Psoas muscle (tissue), 8 donors: ENCODE data around the gene LRRC1. TPM values are rescaled to one million over a fixed set of nuclear protein-coding genes. Genes with fewer than 3 reads are reported as not detected.

Experiments used
- ATAC-seq, 4 donors: fragments of 200-7000 bp; cut with Tn5 transposase; one replicate each; pipeline ENCODE4 v1.9.1; 2020; ENCODE audit warnings: moderate library complexity in 3 of 4, mild to moderate bottlenecking in 2 of 4
- DNase-seq, 2 donors: peaks; one replicate each; pipeline ENCODE4 v3.0.0-alpha.2; 2020
- H3K27ac ChIP-seq: fragments of 200-600 bp; one replicate; pipeline ENCODE4 v1.8.0; 2022
- H3K27me3 ChIP-seq, 3 donors: fragments of 200-600 bp in 1 of 3; one replicate each; pipeline versions ENCODE4 v1.6.1 to v1.8.0; 2013 to 2022; ENCODE audit warnings: low read length in 2 of 3, mild to moderate bottlenecking in 2 of 3, moderate library complexity in 1 of 3; ENCODE audit not compliant: insufficient read depth in 3 of 3
- H3K36me3 ChIP-seq, 2 donors: fragments of 200-600 bp in 1 of 2; one replicate each; pipeline versions ENCODE4 v1.6.1 to v1.8.0; 2013 to 2022; ENCODE audit warnings: low read depth in 1 of 2, mild to moderate bottlenecking in 1 of 2, moderate library complexity in 1 of 2; ENCODE audit not compliant: insufficient read depth in 1 of 2
- H3K4me1 ChIP-seq: fragments of 200-600 bp; one replicate; pipeline ENCODE4 v1.8.0; 2022
- H3K4me3 ChIP-seq: fragments of 200-600 bp; one replicate; pipeline ENCODE4 v1.8.0; 2022; ENCODE audit warnings: mild to moderate bottlenecking
- H3K9me3 ChIP-seq: fragments of 200-600 bp; one replicate; pipeline ENCODE4 v1.8.0; 2022
- CTCF ChIP-seq: fragments of 200-600 bp; IDR thresholded peaks from one replicate; pipeline ENCODE4 v1.8.0; 2022; ENCODE audit warnings: antibody characterized with exemption
- WGBS, 3 donors: extraction: QIAGEN DNeasy Blood & Tissue Kit; methylation state at CpG; one replicate each; pipeline versions ENCODE4 v1.1.6 to v1.1.7; 2013; 5-methylcytosine and 5-hydroxymethylcytosine counted together
- intact Hi-C, 2 donors: fragments of 100-400 bp; cut with DNase I; formaldehyde crosslinking; loops; one replicate each; pipeline versions ENCODE4 v1.11.0 to v1.14.2; 2022
- polyA plus RNA-seq, 3 donors: library from polyadenylated mRNA; stranded (reverse); fragments of 200-250 nt; gene quantifications; one replicate each; pipeline ENCODE4 v1.2.3, GENCODE V29; 2013
- total RNA-seq, 4 donors: library from RNA; stranded (reverse); fragmentation: NEBNext Ultra II Directional in 2 of 4; extraction: Animal tissue kit (Norgen Biotek cat#: 25700) in 2 of 4; gene quantifications; one replicate each; pipeline versions ENCODE4 v1.2.1 to v1.2.4, GENCODE V29; 2021 to 2023
- donor health status: healthy with polysubstance abuse.
- donor health status: DM: no; HTN: no; CAD: no; lungs with moderate emphysema.
- donor health status: Bipolar disorder and iron deficiency.
- donor health status: healthy.
- donor health status: DM: yes; HTN: yes; CAD: no.
- donor health status: DM: no; HTN: no; CAD: no.
- donor health status: DM: no; HTN: no; CAD: no.
- donor health status: DM: yes; HTN: yes; CAD: no.

Gene LRRC1
- total and polyA plus RNA-seq, 7 donors = 0.39 to 1.1 (median 0.46) TPM

DNA sequence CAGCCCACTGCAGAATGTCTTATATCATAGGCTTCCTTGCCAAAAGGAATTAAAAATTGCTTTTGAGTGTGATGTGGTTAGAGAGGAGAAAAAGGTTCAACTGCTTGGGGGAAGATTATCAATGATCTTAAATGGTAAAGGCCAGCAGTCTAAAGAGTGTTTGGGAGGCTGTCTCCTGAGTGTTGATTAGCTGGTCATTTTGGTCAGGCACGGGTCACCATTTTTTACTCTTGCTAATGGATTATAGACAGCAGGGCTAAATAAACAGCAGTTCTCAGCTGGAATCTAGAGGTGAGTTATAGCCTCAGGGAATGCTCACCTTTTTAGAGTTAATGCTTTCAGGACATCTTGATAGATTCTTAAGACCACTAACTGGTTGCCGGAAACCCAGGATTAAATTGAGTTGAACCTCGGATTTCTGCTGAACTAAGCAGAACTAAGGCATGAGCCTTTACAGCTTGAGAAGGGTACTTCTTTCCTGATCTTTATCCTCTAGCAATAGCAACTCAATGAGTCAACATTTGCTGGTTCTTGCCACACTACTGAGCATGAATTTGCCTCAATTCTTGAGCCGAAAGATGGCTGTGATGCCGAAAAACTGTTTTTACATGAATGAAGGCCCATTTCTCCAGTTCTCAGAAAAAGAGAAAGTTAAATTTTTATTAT, 120.4 kb downstream of the LRRC1 start:
- H3K4me1 ChIP-seq = no peaks in the 10 kb centered on the region
- H3K9me3 ChIP-seq = no peaks in the 10 kb centered on the region
- H3K27ac ChIP-seq = no peak overlapping the region
- intact Hi-C loops = no loop called here
- no peak for DNase-seq
- H3K36me3 ChIP-seq = no peaks in the 10 kb centered on the region
- no peaks in the 10 kb centered on the region for H3K27me3 ChIP-seq
- TF ChIP-seq CTCF = no peak
- WGBS, 3 donors = 84 to 90% (median 89%) methylated on average over 5 of the region's 5 CpGs
- no peak overlapping the region for H3K4me3 ChIP-seq
- ATAC-seq = no peak

DNA sequence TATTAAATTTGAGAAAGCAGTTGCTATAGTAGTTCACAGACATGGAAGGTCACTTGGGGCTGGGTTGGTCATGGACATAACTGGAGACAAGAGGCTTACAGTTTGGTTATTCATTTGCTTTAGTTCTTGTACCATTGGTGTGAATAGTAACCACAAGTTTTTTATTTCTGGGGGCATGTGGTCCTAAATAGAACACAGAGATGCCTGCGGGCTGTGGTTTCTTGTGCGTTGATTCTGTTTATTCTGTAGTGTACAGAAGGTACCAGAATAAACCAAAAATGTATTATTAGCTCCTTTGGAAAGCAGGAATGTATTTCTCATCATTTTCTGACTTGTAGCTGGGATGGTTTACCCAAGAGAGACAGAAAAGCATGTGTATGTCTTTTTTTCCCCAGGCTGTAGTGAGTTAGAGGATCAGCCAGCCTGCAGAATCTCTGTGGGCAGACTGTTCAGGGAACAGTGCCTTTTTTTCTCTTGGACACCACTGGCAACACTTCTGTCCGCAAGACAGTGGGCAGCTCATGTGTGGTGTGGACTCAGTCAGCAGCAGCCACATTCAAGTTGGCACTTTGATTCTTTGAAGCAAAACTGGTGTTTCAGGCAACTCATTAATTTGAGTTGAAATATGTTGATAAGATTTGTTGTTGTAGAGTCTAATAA, 122.1 kb downstream of the LRRC1 start:
- 85 to 91% (median 85%) methylated on average over 3 of the region's 3 CpGs for WGBS, 3 donors
- Histone ChIP-seq H3K36me3 (no peaks in the 10 kb centered on the region), H3K9me3 (no peaks in the 10 kb centered on the region), H3K4me3 (no peak overlapping the region), H3K4me1 (no peaks in the 10 kb centered on the region), H3K27me3 (no peaks in the 10 kb centered on the region), H3K27ac (no peak overlapping the region)
- intact Hi-C loops = no loop called here
- ATAC-seq (no peak), DNase-seq (no peak)
- TF ChIP-seq CTCF = no peak

DNA sequence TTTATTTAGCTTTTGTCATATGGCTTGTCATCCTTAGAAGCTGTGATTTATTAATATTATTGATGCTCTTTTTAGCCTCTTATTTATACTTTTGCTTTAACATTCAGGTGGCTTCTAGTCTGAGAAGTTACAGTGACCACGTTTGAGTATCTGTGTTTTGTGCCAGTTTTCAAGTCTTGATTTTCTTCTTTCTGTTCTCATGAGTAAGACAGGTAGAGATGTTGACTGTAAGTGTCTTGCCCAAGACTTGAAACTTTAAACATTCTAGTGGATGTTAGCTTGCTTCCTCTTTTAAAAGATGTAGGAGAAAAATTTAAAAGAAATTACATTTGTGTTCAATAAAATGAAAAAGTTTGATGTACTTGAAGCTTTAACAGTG, 122.6 kb downstream of the LRRC1 start:
- H3K27me3 ChIP-seq = no peaks in the 10 kb centered on the region
- ATAC-seq = no peak
- TF ChIP-seq CTCF = no peak
- no peaks in the 10 kb centered on the region for H3K9me3 ChIP-seq
- no peak overlapping the region for H3K27ac ChIP-seq
- 31 to 38% (median 31%) methylated on average over 1 of the region's 1 CpG for WGBS, 3 donors
- H3K36me3 ChIP-seq = no peaks in the 10 kb centered on the region
- intact Hi-C loops = no loop called here
- no peaks in the 10 kb centered on the region for H3K4me1 ChIP-seq
- no peak overlapping the region for H3K4me3 ChIP-seq
- DNase-seq = no peak

DNA sequence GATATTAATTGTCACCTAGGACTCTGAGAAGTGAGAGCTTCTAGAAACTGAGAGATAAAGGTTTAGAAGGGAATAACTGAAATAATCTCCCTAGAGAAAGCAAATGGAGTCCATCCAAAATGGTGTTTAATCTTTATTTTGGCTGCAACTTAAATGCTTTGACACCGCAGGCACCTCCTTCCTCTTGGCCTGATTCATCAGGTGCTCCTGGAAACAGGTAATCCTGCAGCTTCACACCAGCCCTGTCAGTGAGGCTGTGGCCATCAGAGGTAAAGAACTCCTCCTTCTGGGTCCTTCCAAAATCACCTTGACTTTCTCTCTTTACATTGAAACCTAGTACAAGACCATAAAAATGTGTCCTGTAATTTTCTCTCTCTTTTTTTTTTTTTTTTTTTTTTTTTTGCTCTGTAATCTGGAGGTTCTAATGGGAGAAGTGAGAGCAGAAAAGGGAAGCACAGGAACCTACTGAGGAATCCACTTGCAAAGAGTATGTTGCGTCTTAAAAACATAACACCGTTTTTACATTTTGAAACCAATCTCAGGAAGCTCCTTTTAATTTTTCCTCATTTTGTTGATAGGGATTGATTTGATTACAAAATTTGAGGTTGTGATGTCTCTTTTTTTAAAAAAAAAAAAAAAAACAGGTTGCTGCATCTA, 124.2 kb downstream of the LRRC1 start:
- intact Hi-C loops = no loop called here
- Histone ChIP-seq H3K36me3 (no peaks in the 10 kb centered on the region), H3K27ac (no peak overlapping the region), H3K4me3 (no peak overlapping the region), H3K27me3 (no peaks in the 10 kb centered on the region), H3K4me1 (no peaks in the 10 kb centered on the region), H3K9me3 (no peaks in the 10 kb centered on the region)
- DNase-seq (no peak), ATAC-seq (no peak)
- 83 to 94% (median 93%) methylated on average over 3 of the region's 3 CpGs for WGBS, 3 donors
- TF ChIP-seq CTCF = no peak
